ENCODE results near the gene CCDC148. TPM values are rescaled to one million over a fixed set of nuclear protein-coding genes. Genes with fewer than 3 reads are reported as not detected.
"Not testable (repeated sequence)": the region's sequence is repeated elsewhere in the genome, so short reads cannot be mapped to it uniquely, and the experiment has no call there.

The CCDC148 gene
- total RNA-seq, 1 donor from 2014 or later: 1.2 TPM

GRCh38 chr2:158312981-158313380, 143.6 kb downstream of the CCDC148 start:
- no peak overlapping the region for H3K4me3 ChIP-seq
- H3K4me1 ChIP-seq: no peaks in the 10 kb centered on the region
- DNase-seq (no peak), ATAC-seq (no peak)
- no peaks in the 10 kb centered on the region for H3K9me3 ChIP-seq
- intact Hi-C loops (cut with DNase I): no loop called here
- H3K36me3 ChIP-seq: no peaks in the 10 kb centered on the region
- no peak for TF ChIP-seq CTCF (IDR thresholded peaks at IDR 0.05)
- H3K27me3 ChIP-seq: no peaks in the 10 kb centered on the region
- no peak overlapping the region for H3K27ac ChIP-seq

- ATAC-seq; H3K9me3 ChIP-seq; intact Hi-C loops (cut with DNase I); H3K27ac ChIP-seq; H3K4me1 ChIP-seq; H3K27me3 ChIP-seq; H3K4me3 ChIP-seq; H3K36me3 ChIP-seq; DNase-seq: not testable (repeated sequence)
Measured at GRCh38 chr2:158310407-158310806, 146.1 kb downstream of the CCDC148 start.

DNA sequence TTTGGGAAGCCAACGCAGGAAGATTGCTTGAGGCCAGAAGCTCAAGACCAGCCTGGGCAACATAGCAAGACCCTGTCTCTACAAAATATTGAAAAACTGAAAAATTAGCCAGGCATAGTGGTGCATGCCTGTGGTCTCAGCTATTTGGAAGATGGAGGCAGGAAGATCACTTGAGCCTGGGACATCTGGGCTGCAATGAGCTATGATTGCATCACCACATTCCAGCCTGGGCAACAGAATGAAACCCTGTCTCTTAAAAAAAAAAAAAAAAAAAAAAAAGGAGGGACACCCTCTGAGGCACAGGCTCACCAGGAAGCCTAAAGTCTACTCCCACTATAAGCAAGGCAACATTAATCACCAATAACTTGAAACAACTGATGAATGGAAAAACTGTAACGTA, 151.1 kb downstream of the CCDC148 start:
- H3K36me3 ChIP-seq: no peaks in the 10 kb centered on the region
- ATAC-seq (no peak), DNase-seq (no peak)
- no peak for TF ChIP-seq CTCF (IDR thresholded peaks at IDR 0.05)
- H3K9me3 ChIP-seq: no peaks in the 10 kb centered on the region
- H3K4me3 ChIP-seq: no peak overlapping the region
- H3K4me1 ChIP-seq: no peaks in the 10 kb centered on the region
- intact Hi-C loops (cut with DNase I): no loop called here
- H3K27ac ChIP-seq: no peak overlapping the region
- H3K27me3 ChIP-seq: no peaks in the 10 kb centered on the region

DNA sequence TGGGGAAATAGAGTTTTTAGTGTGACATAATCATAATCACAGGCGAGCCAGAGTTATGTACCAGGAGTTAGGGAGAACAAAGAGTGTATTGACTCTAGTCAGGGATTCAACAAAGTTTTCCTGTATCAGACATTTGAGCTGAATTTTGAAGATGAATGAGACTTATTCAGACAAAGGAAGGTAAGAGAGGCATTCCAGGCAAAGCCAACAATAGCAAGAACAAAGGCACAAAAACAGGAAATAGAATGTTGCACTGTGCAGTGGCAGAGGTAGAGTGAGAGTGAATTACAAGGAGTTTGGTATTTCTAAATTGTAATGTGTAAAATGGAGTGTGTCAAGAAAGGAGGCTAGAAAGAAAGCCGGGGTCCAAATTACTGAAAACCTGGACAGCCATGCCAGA, 156.2 kb downstream of the CCDC148 start:
- no peaks in the 10 kb centered on the region for H3K9me3 ChIP-seq
- H3K27ac ChIP-seq: no peak overlapping the region
- no peaks in the 10 kb centered on the region for H3K4me1 ChIP-seq
- no peak overlapping the region for H3K4me3 ChIP-seq
- H3K36me3 ChIP-seq: no peaks in the 10 kb centered on the region
- no peak for TF ChIP-seq CTCF (IDR thresholded peaks at IDR 0.05)
- no peak for DNase-seq
- no peaks in the 10 kb centered on the region for H3K27me3 ChIP-seq
- no peak for ATAC-seq
- intact Hi-C loops (cut with DNase I): no loop called here

DNA sequence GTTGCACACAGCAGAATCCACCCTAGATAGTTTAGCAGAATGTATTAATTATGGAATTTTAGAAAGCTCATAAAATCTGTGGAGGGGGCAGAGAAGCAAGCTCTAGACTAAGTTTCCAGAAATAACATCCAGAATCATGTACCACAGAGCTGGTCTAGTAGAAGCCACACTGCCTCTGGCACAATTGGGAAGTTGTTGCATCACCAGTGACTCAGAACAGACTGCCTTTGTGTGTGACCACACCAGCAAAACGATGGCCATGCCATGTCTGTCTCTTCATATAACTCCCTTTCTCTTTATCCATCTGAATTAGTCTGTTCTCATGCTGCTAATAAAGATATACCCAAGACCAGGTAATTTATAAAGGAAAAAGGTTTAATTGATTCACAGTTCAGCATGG, 158.9 kb downstream of the CCDC148 start:
- no peak overlapping the region for H3K27ac ChIP-seq
- intact Hi-C loops (cut with DNase I): no loop called here
- H3K4me3 ChIP-seq: no peak overlapping the region
- ATAC-seq: peak; percentile 34
- no peaks in the 10 kb centered on the region for H3K4me1 ChIP-seq
- no peaks in the 10 kb centered on the region for H3K9me3 ChIP-seq
- DNase-seq: no peak
- H3K27me3 ChIP-seq: no peaks in the 10 kb centered on the region
- TF ChIP-seq CTCF (IDR thresholded peaks at IDR 0.05): no peak
- H3K36me3 ChIP-seq: no peaks in the 10 kb centered on the region

DNA sequence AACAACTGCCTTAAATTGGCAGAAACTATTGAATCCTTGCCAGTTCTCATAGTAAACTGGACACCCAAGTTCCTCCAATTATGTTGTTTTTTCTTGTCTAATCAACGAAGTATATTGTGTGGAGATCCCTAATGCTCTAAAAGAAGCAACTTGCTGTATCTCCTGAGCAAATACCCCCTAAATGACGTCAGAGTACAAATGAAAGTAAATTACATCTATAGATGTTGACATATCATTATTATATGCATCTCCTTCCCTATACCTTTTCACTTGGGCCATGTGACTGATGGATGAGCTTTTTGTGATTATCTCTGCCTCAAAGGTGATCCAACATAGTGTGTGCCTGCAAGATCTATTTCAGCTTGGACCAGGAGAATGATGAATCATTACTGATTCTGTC, 159.4 kb downstream of the CCDC148 start:
- ATAC-seq: no peak

More for the DNA sequence above, 159.4 kb downstream of the CCDC148 start:
- H3K27ac ChIP-seq: no peak overlapping the region
- no peaks in the 10 kb centered on the region for H3K27me3 ChIP-seq
- H3K4me3 ChIP-seq: no peak overlapping the region
- TF ChIP-seq CTCF (IDR thresholded peaks at IDR 0.05): no peak
- intact Hi-C loops (cut with DNase I): no loop called here
- no peaks in the 10 kb centered on the region for H3K36me3 ChIP-seq
- H3K9me3 ChIP-seq: no peaks in the 10 kb centered on the region
- no peaks in the 10 kb centered on the region for H3K4me1 ChIP-seq
- DNase-seq: no peak
